C4-2B (cell line): ENCODE measurements around the gene COL4A2.

Experiments used
- CTCF ChIP-seq: fragments of 450-650 bp; conservative IDR thresholded peaks from 2 replicates; pipeline ENCODE4 v1.5.1; 2017; ENCODE audit warnings: mild to moderate bottlenecking
- ZFX ChIP-seq: fragments of 450-650 bp; IDR thresholded peaks from 2 replicates; pipeline ENCODE4 v1.6.1; 2017

DNA sequence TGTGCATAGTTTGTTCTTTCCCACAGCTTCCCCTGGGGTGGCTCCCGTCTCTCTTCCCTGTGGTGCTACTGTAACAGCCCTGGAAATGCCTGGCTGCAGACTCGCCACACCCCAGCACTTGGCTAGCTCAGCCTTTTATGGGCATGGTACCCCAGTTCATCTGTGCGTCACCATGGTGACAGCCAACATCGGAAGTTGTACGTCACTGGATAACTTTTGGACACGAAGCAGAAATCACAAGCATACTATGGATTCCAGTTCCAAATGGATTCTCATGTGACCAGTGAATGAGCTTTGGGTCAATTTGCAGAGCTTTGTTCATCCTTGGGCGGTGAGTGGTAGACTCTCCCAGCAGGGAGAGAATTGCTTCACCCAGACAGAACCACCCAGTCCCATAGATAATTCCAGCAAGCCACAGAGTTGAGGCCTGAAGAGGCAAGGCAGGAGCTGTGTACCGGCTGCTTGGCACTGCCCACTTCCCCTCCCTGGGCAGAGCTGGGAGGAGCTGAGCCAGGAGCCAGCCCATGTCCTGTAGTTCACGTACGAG is 54.4 kb downstream of the COL4A2 start:
- no peak for TF ChIP-seq CTCF
- no peak for TF ChIP-seq ZFX
